ENCODE measurements around the gene ENOX2.

Gene ENOX2

DNA sequence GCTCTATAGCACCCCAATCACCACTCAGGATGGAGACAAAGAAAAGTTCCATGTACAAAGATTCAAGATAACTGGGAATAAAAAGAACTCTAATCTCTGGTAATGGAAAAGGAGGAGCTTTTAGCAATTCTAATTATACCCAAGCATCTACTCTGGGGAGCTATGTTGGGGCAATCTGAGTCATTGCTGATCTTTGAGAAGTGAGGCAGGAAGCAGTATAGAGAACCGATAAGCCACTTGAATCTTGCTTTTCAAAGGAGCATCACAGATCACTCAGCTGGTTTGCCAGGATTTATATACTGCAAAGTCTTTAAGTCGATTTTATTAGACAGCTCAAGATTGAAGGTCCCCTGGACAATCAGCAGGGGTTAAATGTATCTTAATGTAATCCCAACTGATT is 220.0 kb downstream of the ENOX2 start:
- no peak for TF ChIP-seq HDGF (IDR thresholded peaks at IDR 0.05; ENCODE audit: borderline replicate concordance)
- TF ChIP-seq, protein P1, sequence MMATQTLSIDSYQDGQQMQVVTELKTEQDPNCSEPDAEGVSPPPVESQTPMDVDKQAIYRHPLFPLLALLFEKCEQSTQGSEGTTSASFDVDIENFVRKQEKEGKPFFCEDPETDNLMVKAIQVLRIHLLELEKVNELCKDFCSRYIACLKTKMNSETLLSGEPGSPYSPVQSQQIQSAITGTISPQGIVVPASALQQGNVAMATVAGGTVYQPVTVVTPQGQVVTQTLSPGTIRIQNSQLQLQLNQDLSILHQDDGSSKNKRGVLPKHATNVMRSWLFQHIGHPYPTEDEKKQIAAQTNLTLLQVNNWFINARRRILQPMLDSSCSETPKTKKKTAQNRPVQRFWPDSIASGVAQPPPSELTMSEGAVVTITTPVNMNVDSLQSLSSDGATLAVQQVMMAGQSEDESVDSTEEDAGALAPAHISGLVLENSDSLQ (IDR thresholded peaks at IDR 0.05): peak; percentile 48; the same call in 1 of the 2 replicates
- ChIA-PET POLR2A (no interaction called here), CTCF (interaction anchor here (1.5 to 1.7 kb wide), 2 partner anchors 107 to 234 kb away, joined by 5 to 6 read pairs; no protein-coding TSS in a partner anchor)
- peak; percentile 19 for DNase-seq (ENCODE audit: extremely low spot score)

DNA sequence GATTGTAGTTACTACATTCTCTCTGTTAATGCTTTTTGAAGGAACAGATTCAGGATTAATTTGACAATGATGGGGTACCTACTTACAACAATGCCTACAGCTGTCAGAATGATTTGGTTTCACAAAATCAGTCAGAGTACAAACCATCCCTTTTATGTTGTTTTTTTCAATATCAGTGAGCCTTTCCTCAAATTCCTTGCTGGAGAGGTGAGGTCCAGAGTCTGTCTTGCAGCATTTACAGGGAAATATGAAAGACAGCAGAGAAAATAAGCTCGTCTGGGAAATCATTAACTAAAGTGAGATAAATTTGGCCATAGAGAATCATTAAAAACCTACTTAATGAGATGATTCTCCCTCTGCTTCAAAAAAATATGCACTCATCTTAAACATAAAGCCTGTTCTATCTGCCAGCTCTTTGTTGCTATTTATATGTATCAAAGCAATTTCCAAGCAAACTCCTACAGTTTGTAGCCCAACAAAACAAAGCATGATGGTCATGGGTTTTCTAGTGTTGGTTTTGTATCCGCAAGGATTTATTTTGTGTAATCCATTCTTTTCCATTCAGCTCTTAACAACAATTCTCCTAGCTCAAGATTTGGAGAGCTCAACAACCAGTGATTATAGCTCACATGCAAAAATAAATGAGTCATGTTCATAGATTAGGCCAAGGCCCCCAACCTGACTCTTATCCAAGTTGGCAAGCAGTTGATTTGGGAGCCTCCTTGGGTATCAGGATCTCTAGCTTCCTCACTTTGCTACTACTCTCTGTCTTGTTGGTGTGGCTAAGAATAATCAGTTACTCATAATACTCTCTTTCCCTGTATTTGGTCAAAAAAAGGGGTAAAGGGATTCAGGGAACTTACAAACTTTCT is 222.6 kb downstream of the ENOX2 start:
- TF ChIP-seq FOXA1 (IDR thresholded peaks at IDR 0.05): no peak
- TF ChIP-seq TARDBP (IDR thresholded peaks at IDR 0.05): no peak
- no peak for TF ChIP-seq ARNT (IDR thresholded peaks at IDR 0.05)
- TF ChIP-seq, protein P1 (IDR thresholded peaks at IDR 0.05): no peak
- no peak for TF ChIP-seq LEF1 (IDR thresholded peaks at IDR 0.05; ENCODE audit: borderline replicate concordance)
- TF ChIP-seq FOXM1 (IDR thresholded peaks at IDR 0.05; ENCODE audit: borderline replicate concordance): no peak
- TF ChIP-seq ZNF384 (IDR thresholded peaks at IDR 0.05): no peak
- TF ChIP-seq HDGF (IDR thresholded peaks at IDR 0.05; ENCODE audit: borderline replicate concordance): no peak
- no peak for TF ChIP-seq BHLHE40 (IDR thresholded peaks at IDR 0.05; ENCODE audit: borderline replicate concordance)
- TF ChIP-seq SP1 (IDR thresholded peaks at IDR 0.05): no peak
- TF ChIP-seq NFRKB (IDR thresholded peaks at IDR 0.05): no peak
- CTCF ChIA-PET: interaction anchor here (1.0 kb wide), 1 partner anchor 105 kb away, joined by 4 read pairs; no protein-coding TSS in a partner anchor
- DNase-seq (ENCODE audit: extremely low spot score): no peak
- POLR2A ChIA-PET: no interaction called here

DNA sequence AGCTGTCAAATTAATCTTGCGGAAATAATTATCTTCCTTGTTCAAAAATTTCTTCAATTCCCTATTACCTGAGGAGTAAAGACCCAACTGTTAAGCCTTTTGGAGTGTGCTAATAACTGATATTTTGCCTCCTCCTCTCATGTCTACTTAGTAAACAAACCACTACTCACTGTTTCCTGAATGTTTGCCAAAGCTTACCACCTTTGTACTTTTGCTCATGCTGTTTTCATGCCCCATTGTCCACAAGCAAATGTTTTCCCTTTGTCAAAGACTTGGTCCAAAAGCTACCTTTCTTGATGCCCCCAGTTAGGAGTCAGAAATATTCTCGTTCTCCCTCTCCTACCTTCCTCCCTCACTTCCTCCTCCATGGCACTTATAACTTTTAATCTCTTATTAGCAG is 226.1 kb downstream of the ENOX2 start:
- ChIA-PET CTCF (no interaction called here), POLR2A (no interaction called here)
- no peak for DNase-seq (ENCODE audit: extremely low spot score)
- TF ChIP-seq, protein P1 (IDR thresholded peaks at IDR 0.05): no peak
- TF ChIP-seq ELF4 (IDR thresholded peaks at IDR 0.05): no peak
- TF ChIP-seq ZNF384 (IDR thresholded peaks at IDR 0.05): no peak
- TF ChIP-seq FOXA1 (IDR thresholded peaks at IDR 0.05): no peak

DNA sequence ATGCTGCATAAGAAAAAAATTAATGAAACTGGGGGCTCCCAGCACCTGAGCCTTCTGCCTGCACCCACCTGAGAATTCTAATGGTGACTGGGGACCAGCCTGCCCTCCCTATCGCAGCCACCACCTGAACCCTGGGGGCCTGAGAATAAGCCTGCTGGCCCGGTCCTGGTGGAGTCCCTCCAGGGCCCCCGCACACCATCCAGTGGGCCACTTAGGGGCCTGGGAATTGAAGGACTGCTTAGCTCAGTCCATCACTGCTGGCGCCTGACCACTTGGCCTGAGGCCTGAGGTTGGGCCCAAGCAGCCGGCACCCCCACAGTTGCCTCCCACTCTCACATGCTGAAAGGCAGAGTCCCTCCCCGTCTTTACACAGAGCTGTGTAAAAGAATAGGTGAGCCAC is 230.8 kb downstream of the ENOX2 start:
- no peak for TF ChIP-seq ARNT (IDR thresholded peaks at IDR 0.05)
- no peak for TF ChIP-seq FOXM1 (IDR thresholded peaks at IDR 0.05; ENCODE audit: borderline replicate concordance)
- TF ChIP-seq BHLHE40 (IDR thresholded peaks at IDR 0.05; ENCODE audit: borderline replicate concordance): no peak
- TF ChIP-seq SUZ12 (IDR thresholded peaks at IDR 0.05): no peak
- TF ChIP-seq NFRKB (IDR thresholded peaks at IDR 0.05): no peak
- TF ChIP-seq ZNF384 (IDR thresholded peaks at IDR 0.05): no peak
- no peak for TF ChIP-seq CTBP1 (IDR thresholded peaks at IDR 0.05; ENCODE audit: borderline replicate concordance)
- TF ChIP-seq FOXA1 (IDR thresholded peaks at IDR 0.05): no peak
- TF ChIP-seq FOXK2 (IDR thresholded peaks at IDR 0.05): no peak
- TF ChIP-seq LEF1 (IDR thresholded peaks at IDR 0.05; ENCODE audit: borderline replicate concordance): no peak
- TF ChIP-seq, protein P1 (IDR thresholded peaks at IDR 0.05): no peak
- no peak for TF ChIP-seq SP1 (IDR thresholded peaks at IDR 0.05)
- TF ChIP-seq ELF4 (IDR thresholded peaks at IDR 0.05): no peak
- TF ChIP-seq HDGF (IDR thresholded peaks at IDR 0.05; ENCODE audit: borderline replicate concordance): no peak
- TF ChIP-seq TARDBP (IDR thresholded peaks at IDR 0.05): no peak
- TF ChIP-seq L3MBTL2 (conservative IDR thresholded peaks at IDR 0.05): no peak
- POLR2A ChIA-PET: no interaction called here
- CTCF ChIA-PET: interaction anchor here (0.5 kb wide), 1 partner anchor 322 kb away, joined by 4 read pairs; no protein-coding TSS in a partner anchor
- DNase-seq (ENCODE audit: extremely low spot score): no peak

DNA sequence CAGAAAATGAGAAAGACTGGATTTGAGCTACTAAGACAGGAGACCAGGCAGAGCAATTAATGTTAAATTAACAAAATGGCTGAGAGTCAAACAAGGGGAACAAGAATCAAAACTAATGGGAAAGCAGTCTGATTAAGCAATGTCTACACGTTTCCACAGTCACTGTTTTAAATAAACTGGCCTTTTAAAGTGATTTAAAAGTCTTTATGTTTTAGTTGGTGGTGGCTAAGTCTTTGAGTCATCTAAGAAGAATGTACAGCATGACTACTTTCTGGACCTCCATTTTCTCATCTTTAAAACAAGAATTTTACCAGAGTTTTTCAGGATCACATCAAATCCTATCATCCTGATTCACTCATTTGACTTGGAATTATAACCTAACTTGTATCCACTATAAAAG is 233.8 kb downstream of the ENOX2 start:
- TF ChIP-seq CTBP1 (IDR thresholded peaks at IDR 0.05; ENCODE audit: borderline replicate concordance): no peak
- no peak for TF ChIP-seq NFRKB (IDR thresholded peaks at IDR 0.05)
- TF ChIP-seq FOXK2 (IDR thresholded peaks at IDR 0.05): no peak
- TF ChIP-seq, protein P1 (IDR thresholded peaks at IDR 0.05): no peak
- TF ChIP-seq BHLHE40 (IDR thresholded peaks at IDR 0.05; ENCODE audit: borderline replicate concordance): no peak
- TF ChIP-seq LEF1 (IDR thresholded peaks at IDR 0.05; ENCODE audit: borderline replicate concordance): no peak
- no peak for TF ChIP-seq ARNT (IDR thresholded peaks at IDR 0.05)
- no peak for TF ChIP-seq ZNF384 (IDR thresholded peaks at IDR 0.05)
- TF ChIP-seq SP1 (IDR thresholded peaks at IDR 0.05): no peak
- TF ChIP-seq FOXM1 (IDR thresholded peaks at IDR 0.05; ENCODE audit: borderline replicate concordance): no peak
- TF ChIP-seq ELF4 (IDR thresholded peaks at IDR 0.05): no peak
- TF ChIP-seq FOXA1 (IDR thresholded peaks at IDR 0.05): no peak
- DNase-seq (ENCODE audit: extremely low spot score): no peak
- ChIA-PET POLR2A (no interaction called here), CTCF (no interaction called here)

Measured in HEK293T (cell line).